SK-N-DZ (cell line): ENCODE data around the gene COPZ2.
"Not testable (repeated sequence)": the region's sequence is repeated elsewhere in the genome, so short reads cannot be mapped to it uniquely, and the experiment has no call there.

Experiments used
- DNase-seq: peaks from one replicate; pipeline ENCODE4 v3.0.0-alpha.2; 2015; ENCODE audit warnings: low spot score

Gene COPZ2

GRCh38 chr17:48031966-48032365, 5.6 kb downstream of the COPZ2 start:
- DNase-seq, result no peak

GRCh38 chr17:48030531-48030930, 7.1 kb downstream of the COPZ2 start:
- no peak for DNase-seq

- no peak for DNase-seq
Observed at GRCh38 chr17:48028736-48029135, 8.9 kb downstream of the COPZ2 start.

- DNase-seq, result no peak
Observed at GRCh38 chr17:48027322-48027981, 10.1 kb downstream of the COPZ2 start.

DNA sequence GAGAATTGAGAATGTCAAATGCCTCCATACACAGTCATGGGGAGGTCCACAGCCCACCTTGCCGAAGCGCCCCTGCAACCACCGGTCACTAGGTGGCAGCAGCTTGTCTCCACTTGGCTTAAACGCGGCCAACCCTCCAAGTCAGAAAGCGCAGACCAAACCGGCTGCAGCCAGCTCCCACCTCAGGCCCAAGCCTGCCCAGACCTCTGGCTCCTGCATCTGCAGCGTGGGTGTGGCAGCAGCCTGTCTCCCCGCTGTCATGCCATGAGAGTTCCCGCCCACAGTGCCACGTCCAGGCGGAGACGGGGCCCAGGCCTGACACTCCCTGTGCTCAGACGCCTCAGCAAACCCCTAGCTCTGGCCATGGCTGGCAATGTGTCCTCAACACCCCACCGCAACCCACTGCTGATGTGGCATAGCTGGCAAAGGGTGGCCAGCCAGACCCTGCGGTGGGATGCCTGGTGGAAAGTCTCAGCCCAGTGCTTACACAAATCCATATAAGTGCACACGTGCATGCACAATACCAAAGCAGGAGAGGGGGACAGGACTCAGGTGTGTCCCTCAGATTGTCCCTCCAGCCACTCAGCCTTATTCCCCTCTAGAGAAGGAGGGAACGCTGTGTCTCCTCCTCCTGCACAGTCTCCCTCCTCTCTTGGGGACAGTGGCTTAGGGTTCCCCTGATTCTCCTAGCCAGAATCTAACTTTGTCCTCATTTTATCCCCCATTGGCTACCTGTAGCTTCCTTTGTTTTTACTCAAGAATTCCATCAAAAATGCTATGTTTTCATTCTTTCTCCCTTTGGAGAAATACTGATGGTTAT, 10.9 kb downstream of the COPZ2 start:
- peak; percentile 91 for DNase-seq

DNA sequence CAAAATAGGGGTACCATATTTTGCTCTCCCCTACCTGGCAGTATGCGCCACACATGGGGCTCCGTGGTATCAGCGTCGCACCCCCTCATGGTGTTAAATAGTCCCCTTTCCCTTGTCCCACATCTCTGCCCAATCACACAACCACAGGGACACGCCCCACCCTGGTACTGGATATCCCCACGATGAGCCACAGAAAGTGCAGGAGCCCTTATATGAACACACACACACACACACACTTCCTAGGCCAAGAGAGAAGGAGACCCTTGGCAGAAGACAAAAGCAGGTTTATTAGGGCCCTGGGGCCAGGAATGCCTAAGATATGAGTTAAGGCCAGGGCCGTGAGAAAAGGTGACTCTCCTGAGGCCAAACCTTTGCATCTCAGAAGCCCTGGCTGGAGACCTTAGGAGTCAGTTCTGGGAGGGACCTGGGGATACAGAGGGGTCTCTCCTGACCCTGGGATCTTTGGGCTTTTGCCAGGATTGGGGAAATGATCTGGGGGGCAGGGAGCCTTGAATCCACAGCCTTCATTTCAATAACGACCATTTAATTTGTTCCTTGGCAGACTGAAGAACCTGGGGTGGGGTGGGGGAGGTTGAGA, 11.6 kb downstream of the COPZ2 start:
- DNase-seq, result no peak

DNA sequence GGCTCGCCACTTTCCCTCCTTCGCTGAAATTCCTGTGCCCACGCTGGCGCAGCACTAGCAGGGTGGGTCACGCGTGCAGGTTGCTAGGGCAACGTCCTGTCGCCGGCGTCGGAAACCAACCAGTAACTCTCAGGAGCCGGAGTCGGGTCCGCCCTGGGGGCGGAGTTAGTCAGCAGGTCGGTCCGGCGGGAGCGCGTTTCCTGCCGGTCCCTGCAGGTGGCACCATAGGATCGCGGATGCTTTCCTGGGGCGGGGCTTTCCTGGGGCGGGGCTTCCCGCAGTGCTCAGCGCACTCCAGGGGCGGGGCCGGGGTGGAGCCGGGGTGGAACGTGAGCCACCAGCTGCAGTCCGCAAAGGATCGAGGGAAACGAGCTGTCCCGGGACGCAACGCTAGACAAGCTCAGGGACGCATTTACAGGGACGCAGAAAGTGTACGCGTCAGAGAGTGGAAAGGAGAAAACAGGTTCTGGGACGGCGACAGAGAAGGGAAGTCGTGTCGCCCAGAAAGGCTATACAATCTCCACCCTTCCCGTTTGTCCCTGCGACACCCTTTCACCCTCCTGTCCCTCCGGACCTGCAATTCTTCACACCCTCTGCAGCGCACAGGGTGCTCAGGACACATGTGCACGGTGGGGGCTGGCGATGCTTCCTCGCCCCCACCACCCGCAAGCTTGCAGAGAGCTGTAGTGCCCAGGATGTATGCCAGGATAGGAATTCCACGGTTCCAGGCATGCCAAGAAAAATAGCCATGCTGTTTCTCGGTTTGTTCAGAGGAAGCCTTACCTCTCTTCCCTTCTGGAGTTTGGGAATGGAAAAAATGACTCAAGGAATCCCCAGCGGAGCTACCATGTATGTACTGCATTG, 12.3 kb downstream of the COPZ2 start:
- DNase-seq, result peak; percentile 97

DNA sequence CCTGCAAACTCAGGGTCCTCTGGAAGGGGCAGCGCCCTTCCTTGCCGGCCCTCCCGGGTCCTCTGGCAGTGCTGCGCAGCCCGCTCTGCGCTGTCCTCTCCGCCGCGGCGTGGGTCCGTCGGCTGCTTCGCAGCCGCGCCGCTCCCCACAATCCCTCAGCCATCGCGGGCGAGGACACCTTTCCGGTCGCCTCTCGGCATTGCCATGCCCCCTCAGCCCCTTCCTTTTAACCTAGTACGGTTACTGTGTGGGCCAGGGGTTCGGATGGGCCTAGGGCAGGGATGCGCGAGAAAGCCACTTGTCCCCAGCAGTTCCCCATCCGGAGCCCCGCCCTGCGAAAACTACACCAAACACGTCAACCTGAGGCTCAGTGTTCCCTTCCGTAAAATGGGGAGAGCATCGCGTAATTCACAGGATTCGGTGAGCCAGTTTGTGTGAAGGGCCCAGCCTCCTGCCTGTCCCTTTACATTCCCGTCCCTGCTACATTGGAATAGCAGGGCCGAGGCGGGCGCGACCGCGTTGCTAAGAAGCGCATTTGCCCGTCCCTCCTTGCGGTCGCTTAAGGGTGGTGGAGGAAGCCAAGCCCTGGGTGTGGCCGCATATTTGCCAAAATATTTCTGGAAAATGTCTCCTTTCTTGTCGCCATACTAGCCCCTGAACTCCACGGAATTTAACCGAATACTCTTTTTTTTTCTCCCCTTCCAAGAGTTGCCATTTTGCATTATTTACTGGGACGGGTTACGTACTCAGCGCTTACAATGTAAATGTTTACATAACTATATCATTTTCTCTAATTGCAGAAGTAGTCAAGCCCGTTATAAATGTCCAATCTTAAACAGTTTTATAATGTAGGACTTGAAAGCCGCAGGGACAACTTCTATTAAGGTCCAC, 13.2 kb downstream of the COPZ2 start:
- peak; percentile 52 for DNase-seq

DNA sequence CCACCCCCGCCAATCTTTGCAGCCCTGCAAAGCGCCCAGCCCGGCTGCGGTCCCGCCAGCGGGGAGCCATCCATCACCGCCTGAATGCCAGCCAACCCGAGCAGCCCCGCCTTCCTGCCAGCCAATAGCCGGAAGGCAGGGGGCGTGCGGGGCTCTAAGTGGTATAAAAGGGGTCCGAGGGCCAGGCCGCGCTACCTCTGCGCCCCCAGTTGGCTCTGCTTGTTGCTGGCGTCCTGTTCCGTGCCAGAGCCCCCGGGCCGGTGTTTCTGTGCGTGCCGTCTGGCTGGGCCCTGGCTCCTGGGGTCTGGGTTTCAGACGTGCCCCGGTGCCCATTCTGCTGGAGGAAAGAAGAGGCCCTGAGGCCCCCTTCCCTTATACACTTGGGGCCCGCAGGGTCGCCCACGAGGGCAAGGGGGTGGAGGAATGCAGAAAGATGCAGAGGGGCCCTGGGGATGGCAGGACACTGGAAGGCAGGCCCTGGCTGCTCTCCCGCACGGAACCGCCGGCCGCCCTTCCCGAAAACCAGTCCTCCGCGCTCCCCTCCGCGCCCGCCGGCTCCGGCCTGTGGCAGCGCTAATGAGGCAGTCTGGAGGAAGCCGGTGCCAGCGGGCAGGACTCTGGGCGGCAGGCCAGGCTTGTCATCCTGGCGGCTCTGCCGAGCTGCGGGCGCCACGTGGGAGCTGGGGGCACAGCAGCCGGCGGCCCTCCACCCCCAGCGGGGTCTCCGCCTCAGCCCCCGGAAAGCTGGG, 14.0 kb downstream of the COPZ2 start:
- peak; percentile 88 for DNase-seq

- DNase-seq, result no peak
Observed at GRCh38 chr17:48022901-48023300, 14.7 kb downstream of the COPZ2 start.

- DNase-seq, result no peak
Observed at GRCh38 chr17:48021934-48022333, 15.7 kb downstream of the COPZ2 start.

GRCh38 chr17:48017817-48018158, 19.8 kb downstream of the COPZ2 start:
- not testable (repeated sequence) for DNase-seq

DNA sequence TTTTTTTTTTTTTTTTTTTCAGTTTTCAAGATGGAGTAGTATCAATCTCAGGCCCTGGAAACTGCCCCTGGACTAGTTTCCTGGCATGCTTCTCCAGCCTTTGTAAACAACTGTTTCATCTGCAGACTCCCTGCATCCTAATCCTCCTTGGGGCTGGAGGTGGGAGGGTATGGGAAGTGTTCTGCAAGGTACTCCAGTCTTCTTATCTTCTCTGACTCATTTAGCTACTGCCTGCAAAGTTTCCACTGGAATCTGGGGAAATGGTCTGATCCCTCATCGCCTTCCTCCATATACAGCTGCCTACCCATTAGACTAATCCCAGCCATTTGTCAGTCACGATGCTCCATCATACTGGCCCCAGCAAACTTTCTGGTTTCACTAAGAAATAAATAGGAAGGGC, 21.5 kb downstream of the COPZ2 start:
- no peak for DNase-seq

GRCh38 chr17:48014595-48015111, 22.9 kb downstream of the COPZ2 start:
- peak; percentile 98 for DNase-seq

DNA sequence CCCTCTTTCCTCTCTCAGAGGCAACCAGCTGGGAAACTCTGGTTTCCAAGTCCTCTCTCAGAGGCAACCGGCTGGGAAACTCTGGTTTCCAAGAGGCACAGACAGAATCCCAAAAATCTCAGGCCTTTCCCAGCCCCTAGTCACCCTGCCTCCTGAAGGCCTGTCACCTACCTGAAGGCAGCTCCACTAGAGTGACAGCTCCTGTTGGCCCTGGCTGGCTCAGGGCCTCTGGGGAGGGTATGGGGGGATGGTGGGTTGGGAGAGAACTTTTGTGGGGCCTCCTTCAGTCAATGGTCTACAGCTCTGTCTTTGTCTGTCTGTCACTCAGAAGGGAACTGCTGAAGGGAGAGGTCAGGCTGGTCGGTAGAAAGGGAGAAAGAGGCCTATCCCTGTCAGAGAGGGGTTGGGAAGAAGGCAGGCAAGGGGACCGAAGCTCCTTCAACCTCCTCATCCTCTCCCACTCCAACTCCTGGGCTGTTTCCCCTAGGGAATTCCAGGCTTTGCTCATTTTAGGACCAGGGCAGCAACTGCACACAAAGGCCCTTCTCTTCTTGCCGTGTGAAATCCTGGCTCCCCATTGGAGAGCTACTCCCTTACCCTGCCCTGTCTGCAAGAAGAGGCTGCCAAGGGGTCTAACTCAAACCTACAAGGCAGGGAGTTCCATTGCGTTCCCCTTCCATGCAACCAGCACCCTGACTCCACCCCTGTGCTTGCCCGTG, 23.6 kb downstream of the COPZ2 start:
- DNase-seq, result no peak

GRCh38 chr17:48012654-48013053, 24.9 kb downstream of the COPZ2 start:
- DNase-seq, result no peak

DNA sequence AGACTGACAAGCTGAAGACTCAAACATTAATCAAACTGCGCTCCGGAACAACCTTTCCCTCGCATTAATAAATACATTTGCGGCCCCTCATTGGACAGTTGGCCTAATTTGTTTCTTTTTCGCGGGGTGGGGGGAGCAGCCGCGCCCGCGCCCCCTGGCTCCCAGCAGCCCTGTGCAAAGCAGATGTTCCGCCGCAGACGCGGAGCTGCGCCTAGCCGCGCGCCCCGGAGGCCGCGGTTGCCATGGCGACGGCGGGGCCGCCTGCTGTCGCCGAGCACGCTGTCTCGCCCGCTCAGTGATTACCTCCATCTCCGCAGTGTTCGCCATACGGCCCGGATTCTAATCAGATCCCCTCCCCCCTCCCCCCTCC, 25.5 kb downstream of the COPZ2 start:
- DNase-seq, result peak; percentile 98

DNA sequence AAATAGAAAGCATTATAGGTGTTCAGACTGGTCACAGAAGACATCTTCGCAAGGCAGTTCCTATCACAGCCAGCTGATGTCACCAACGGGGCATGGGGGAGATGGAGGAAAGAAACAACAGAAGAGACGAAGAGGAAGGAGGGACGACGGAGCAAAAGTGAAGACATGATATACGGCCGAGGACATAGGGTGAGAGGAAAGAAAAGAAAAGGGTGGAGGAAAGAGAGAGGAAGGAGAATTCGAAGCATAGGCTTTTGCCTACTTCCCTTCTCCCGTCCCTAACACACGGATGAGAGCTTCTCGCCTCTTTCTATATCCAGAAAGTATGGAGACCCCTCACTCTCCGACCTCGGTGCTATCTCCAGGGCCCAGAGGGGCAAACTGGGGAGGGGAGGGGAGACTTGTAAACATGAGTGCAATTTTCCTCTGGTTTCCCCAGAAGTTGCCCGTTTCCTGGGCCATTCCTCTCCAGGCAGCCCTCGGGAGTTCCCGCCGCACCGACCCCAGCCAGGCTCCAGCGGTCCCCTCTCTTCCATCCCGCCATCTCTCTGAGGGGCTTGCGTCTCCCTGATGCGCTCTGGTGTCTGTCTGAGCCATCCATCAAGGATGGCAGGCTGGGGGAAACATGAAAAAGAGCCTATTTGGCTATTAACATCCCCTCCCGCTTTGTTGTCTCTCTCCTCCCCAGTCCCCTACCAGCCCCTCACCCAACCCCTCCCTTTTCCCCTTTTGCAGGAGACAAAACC, 26.0 kb downstream of the COPZ2 start:
- DNase-seq, result peak; percentile 90

GRCh38 chr17:48010193-48010592, 27.4 kb downstream of the COPZ2 start:
- DNase-seq, result no peak
